ENCODE results near the gene TOM1L2.

GRCh38 chr17:17934214-17934613 is 38.0 kb downstream of the TOM1L2 start:
- TF ChIP-seq TAF1 (IDR thresholded peaks at IDR 0.05; ENCODE audit: low read depth) = no peak
- TF ChIP-seq, protein P1, sequence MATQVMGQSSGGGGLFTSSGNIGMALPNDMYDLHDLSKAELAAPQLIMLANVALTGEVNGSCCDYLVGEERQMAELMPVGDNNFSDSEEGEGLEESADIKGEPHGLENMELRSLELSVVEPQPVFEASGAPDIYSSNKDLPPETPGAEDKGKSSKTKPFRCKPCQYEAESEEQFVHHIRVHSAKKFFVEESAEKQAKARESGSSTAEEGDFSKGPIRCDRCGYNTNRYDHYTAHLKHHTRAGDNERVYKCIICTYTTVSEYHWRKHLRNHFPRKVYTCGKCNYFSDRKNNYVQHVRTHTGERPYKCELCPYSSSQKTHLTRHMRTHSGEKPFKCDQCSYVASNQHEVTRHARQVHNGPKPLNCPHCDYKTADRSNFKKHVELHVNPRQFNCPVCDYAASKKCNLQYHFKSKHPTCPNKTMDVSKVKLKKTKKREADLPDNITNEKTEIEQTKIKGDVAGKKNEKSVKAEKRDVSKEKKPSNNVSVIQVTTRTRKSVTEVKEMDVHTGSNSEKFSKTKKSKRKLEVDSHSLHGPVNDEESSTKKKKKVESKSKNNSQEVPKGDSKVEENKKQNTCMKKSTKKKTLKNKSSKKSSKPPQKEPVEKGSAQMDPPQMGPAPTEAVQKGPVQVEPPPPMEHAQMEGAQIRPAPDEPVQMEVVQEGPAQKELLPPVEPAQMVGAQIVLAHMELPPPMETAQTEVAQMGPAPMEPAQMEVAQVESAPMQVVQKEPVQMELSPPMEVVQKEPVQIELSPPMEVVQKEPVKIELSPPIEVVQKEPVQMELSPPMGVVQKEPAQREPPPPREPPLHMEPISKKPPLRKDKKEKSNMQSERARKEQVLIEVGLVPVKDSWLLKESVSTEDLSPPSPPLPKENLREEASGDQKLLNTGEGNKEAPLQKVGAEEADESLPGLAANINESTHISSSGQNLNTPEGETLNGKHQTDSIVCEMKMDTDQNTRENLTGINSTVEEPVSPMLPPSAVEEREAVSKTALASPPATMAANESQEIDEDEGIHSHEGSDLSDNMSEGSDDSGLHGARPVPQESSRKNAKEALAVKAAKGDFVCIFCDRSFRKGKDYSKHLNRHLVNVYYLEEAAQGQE (IDR thresholded peaks at IDR 0.05; ENCODE audit: borderline replicate concordance) = no peak

Measured in neural cell (in vitro differentiated cells).